ENCODE measurements around the gene KRTAP1-3.
"Not testable (repeated sequence)": the region's sequence is repeated elsewhere in the genome, so short reads cannot be mapped to it uniquely, and the experiment has no call there.

Gene KRTAP1-3

DNA sequence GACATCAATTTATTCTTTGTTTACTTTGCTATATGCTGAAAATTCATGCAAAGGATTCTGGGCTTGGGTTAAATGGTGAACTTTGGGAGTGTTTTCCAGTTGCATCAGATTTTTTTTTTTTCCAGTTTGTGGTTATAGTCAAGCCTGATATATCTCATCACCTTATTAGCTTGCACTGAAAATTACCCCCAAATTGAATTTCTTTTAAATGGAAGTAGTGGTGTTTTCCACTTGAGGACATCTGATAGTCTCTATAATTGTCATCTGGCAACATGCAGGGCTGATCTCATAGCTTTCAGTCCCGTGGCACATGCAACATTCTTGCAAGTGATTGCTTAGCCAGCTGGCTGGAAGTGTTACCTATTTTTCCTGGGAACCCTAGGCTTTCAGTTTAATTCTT is 21.1 kb downstream of the KRTAP1-3 start:
- TF ChIP-seq POLR2AphosphoS5 (IDR thresholded peaks at IDR 0.05; ENCODE audit: low read depth, low read length), result no peak
- no peak for TF ChIP-seq TAF1 (IDR thresholded peaks at IDR 0.05; ENCODE audit: borderline replicate concordance, low read depth, low read length)
- TF ChIP-seq POLR2A (IDR thresholded peaks at IDR 0.05; ENCODE audit: low read depth, low read length), result no peak
- FAIRE-seq (no peak), DNase-seq (ENCODE audit: insufficient read length) (no peak)

DNA sequence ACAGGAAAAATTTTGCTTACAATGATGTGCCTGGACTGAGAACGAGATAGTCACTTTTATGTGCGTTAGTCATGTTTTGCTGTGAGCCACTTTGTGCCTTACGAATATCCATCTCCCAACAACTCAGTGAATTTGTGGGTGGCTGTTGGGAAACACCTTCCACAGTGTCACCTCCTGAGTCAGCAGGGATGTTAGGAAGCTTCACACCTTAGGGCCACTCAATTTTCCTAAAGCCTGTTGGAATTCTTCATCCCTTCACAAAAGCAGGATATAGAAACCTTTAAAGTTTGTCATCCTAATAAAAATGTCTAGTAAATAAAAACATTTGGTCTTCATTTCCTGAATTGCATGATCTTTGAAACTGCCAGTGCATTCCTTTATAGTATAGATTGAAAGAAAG is 21.5 kb downstream of the KRTAP1-3 start:
- FAIRE-seq (no peak), DNase-seq (ENCODE audit: insufficient read length) (no peak)
- TF ChIP-seq POLR2A (IDR thresholded peaks at IDR 0.05; ENCODE audit: low read depth, low read length) (no peak), TAF1 (IDR thresholded peaks at IDR 0.05; ENCODE audit: borderline replicate concordance, low read depth, low read length) (no peak), POLR2AphosphoS5 (IDR thresholded peaks at IDR 0.05; ENCODE audit: low read depth, low read length) (no peak)

DNA sequence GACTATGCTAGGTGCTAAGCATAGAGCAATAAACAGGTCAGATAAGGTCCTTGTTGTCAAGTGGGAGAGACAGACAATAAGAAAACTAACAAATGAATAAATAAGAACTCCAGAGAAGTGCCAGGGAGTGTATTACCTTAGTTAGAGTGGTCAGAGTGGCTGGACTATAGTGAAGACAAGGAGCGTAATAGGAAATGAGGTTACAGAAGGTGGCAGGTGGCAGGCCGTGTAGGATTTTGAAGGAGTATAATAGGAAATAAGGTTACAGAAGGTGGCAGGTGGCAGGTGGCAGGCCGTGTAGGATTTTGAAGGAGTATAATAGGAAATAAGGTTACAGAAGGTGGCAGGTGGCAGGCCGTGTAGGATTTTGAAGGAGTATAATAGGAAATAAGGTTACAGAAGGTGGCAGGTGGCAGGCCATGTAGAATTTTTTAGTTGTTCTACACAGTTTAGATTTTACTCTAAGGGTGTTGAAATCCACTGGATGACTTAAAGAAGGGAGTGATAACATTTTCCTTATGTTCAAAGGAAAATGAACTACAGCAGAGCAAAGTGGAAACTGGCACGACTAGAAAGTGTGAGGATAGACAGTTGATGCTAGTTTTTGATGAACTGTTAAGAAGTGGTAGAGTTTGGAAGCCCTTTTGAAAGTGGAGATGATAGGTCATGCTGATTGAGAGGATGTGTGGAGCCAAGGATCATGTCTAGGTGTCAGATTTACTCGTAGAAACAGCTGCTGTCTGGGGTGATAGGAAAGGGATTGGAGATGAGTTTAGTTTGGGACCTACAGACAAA is 22.2 kb downstream of the KRTAP1-3 start:
- no peak for DNase-seq (ENCODE audit: insufficient read length)
- FAIRE-seq, result no peak
- no peak for TF ChIP-seq POLR2AphosphoS5 (IDR thresholded peaks at IDR 0.05; ENCODE audit: low read depth, low read length)
- no peak for TF ChIP-seq POLR2A (IDR thresholded peaks at IDR 0.05; ENCODE audit: low read depth, low read length)
- TF ChIP-seq TAF1 (IDR thresholded peaks at IDR 0.05; ENCODE audit: borderline replicate concordance, low read depth, low read length), result no peak

DNA sequence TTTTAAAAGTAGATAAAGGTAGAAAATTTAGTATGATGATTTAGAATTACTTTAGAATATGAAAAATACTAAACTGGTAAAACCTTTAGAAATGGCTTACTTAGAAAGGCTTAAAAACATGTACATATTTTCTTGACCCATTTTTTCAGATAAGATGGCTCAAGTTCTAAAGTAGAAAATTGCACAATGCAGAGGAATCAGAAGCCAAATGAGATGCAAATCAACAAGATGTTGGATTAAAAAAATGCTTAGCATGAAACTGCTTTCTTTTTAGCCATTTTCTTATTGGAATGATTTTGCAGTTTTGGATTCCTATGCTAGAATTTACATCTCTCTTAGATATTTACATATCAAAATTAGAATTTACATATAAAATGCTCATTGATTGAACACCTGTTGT is 24.2 kb downstream of the KRTAP1-3 start:
- TF ChIP-seq POLR2A (IDR thresholded peaks at IDR 0.05; ENCODE audit: low read depth, low read length), result no peak
- TF ChIP-seq POLR2AphosphoS5 (IDR thresholded peaks at IDR 0.05; ENCODE audit: low read depth, low read length), result no peak
- no peak for TF ChIP-seq TAF1 (IDR thresholded peaks at IDR 0.05; ENCODE audit: borderline replicate concordance, low read depth, low read length)
- DNase-seq (ENCODE audit: insufficient read length) (no peak), FAIRE-seq (no peak)

DNA sequence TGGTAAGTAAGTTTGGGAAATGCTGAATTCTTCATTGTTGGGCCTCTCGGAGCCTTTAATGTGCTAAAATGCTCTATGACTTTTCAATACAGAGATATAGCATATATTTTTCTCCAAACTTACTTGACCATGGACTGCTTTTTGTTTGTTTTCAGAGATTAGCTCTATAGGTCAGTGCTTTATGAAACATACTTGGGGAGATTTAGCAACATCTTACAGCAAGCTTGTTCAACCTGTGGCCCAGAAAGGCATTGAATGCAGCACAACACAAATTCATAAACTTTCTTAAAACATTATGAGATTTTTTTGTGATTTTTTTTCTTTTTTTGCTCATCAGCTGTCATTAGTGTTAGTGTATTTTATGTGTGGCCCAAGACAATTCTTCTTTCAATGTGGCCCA is 24.7 kb downstream of the KRTAP1-3 start:
- TF ChIP-seq TAF1 (IDR thresholded peaks at IDR 0.05; ENCODE audit: borderline replicate concordance, low read depth, low read length), result no peak
- no peak for TF ChIP-seq POLR2A (IDR thresholded peaks at IDR 0.05; ENCODE audit: low read depth, low read length)
- no peak for TF ChIP-seq POLR2AphosphoS5 (IDR thresholded peaks at IDR 0.05; ENCODE audit: low read depth, low read length)
- FAIRE-seq (no peak), DNase-seq (ENCODE audit: insufficient read length) (no peak)

DNA sequence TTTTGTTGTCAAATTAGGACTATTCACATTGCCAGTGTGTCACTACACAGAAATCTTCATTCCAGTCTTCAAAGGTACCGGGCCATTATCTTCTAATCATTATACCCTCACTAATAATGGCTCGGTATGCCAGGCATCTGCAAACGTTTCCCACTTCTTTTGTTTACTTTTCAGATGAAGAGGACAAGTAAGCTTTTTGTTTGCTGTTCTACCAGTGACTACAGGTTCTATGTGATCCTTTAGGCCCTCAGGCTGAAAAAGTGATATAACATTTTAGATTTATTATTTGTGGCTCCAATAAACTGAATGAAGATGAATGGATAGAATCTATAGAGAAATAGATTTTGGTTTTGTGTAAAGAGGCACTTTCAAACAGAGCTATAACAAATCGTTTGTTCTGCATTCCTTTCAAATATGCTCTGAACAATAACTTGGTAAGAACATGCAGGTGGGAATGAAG is 25.3 kb downstream of the KRTAP1-3 start:
- DNase-seq (ENCODE audit: insufficient read length) (no peak), FAIRE-seq (no peak)
- TF ChIP-seq TAF1 (IDR thresholded peaks at IDR 0.05; ENCODE audit: borderline replicate concordance, low read depth, low read length) (no peak), POLR2AphosphoS5 (IDR thresholded peaks at IDR 0.05; ENCODE audit: low read depth, low read length) (no peak), POLR2A (IDR thresholded peaks at IDR 0.05; ENCODE audit: low read depth, low read length) (no peak)

DNA sequence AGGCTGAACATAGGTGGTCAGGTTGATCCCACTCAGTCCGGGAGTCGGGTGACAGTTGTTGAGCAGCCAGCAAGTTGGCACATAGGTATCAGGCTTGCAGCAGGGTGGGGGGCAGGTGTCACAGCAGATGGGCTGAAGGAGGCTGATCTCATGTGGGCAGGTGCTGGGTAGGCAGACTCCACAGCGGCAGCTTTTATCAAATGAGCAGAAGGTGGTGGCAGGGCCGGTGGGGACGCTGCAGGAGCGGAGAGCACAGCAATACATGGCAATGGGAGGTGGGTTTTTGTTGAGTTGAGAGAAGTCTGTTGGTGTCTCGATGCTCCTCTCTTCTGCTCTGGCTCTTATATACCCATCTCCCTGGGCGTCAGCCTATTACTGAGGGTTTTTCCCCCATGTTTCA is 25.9 kb downstream of the KRTAP1-3 start, which contains the start of gene KRTAP3-1:
TSS of gene KRTAP3-1 (minus strand) at position 318 of the 400 bp plus-strand sequence. CDS start at position 264, 54 bp downstream.
- FAIRE-seq, result no peak
- no peak for DNase-seq (ENCODE audit: insufficient read length)
- TF ChIP-seq TAF1 (IDR thresholded peaks at IDR 0.05; ENCODE audit: borderline replicate concordance, low read depth, low read length) (no peak), POLR2A (IDR thresholded peaks at IDR 0.05; ENCODE audit: low read depth, low read length) (no peak), POLR2AphosphoS5 (IDR thresholded peaks at IDR 0.05; ENCODE audit: low read depth, low read length) (no peak)

DNA sequence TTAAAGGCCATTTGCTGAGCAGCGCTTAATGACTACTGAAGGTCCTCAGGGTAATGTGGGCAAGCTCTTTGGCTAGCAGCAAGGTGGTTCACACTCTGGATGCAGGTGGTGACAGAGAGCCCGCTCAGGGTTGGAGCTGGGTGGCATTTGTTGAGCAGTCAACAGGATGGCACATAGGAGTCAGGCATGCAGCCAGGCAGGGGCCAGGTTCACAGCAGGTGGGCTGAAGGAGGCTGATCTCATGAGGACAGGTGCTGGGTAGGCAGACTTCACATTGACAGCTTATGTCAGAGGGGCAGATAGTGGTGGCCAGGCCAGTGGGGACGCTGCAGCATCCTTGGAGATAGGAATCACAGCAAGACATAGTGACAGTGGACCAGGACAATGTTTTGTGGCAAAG is 30.3 kb downstream of the KRTAP1-3 start:
- TF ChIP-seq POLR2AphosphoS5 (IDR thresholded peaks at IDR 0.05; ENCODE audit: low read depth, low read length), result no peak
- TF ChIP-seq TAF1 (IDR thresholded peaks at IDR 0.05; ENCODE audit: borderline replicate concordance, low read depth, low read length), result no peak
- TF ChIP-seq POLR2A (IDR thresholded peaks at IDR 0.05; ENCODE audit: low read depth, low read length), result no peak
- FAIRE-seq (no peak), DNase-seq (ENCODE audit: insufficient read length) (no peak)

DNA sequence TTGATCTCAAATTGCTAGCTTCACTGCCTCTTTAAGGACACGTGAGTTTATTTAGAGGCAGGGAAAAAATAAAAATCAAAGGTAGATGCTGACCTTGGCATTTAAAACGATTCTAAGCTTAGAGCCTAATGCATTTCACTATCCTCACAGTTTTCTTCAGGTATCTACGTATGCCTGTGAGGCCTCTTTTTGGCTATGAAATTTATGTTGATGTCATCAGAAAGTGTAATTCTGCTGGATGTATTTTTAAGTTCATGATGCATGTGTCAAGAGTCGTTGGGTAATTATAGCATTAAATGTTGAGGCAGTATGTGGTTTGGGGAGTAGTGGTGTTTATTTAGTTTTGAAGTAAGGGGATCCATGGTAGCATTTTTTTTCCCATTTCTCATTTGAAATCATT is 30.7 kb downstream of the KRTAP1-3 start:
- no peak for DNase-seq (ENCODE audit: insufficient read length)

DNA sequence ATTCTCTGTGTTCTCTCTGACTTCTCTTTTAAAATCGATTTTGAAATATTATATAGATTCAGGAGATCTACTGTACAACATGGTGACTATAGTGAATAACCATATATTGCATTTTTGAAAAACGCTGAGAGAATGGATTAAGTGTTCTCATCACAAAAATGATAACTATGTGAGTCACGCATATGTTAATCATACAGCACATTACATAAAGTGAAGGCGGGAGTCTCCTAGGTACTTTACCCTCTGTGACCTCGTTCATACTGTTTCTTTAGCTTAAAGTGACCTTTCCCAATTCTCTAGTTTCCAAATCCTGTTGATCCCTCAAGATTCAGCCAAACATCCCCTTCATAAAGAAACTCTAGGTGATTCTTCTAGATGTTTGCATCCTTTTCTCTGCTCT is 31.9 kb downstream of the KRTAP1-3 start:
- no peak for DNase-seq (ENCODE audit: insufficient read length)
- TF ChIP-seq TAF1 (IDR thresholded peaks at IDR 0.05; ENCODE audit: borderline replicate concordance, low read depth, low read length) (no peak), POLR2AphosphoS5 (IDR thresholded peaks at IDR 0.05; ENCODE audit: low read depth, low read length) (no peak), POLR2A (IDR thresholded peaks at IDR 0.05; ENCODE audit: low read depth, low read length) (no peak)
- no peak for FAIRE-seq

More for the DNA sequence above, 30.7 kb downstream of the KRTAP1-3 start:
- FAIRE-seq, result no peak
- TF ChIP-seq TAF1 (IDR thresholded peaks at IDR 0.05; ENCODE audit: borderline replicate concordance, low read depth, low read length) (no peak), POLR2AphosphoS5 (IDR thresholded peaks at IDR 0.05; ENCODE audit: low read depth, low read length) (no peak), POLR2A (IDR thresholded peaks at IDR 0.05; ENCODE audit: low read depth, low read length) (no peak)

DNA sequence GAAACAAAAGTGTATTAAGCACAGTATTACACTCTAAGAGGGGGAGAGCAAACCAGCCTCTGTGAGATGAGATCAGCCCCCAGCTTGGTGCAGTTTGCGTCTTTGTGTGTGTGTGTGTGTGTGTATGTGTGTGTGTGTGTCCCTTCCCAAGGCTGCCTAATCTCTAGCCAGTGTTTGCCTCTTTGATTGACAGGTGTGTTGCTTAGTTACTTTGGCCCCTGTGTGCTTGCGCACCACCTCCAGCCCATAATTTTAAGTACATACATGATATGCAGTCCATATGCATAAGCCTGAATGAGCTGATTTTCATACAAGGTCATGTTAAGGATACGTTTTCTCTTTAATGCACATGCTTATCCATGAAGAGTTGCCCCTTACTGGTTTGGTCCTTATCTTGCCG is 32.9 kb downstream of the KRTAP1-3 start:
- FAIRE-seq (no peak), DNase-seq (ENCODE audit: insufficient read length) (no peak)
- TF ChIP-seq POLR2A (IDR thresholded peaks at IDR 0.05; ENCODE audit: low read depth, low read length) (no peak), TAF1 (IDR thresholded peaks at IDR 0.05; ENCODE audit: borderline replicate concordance, low read depth, low read length) (no peak), POLR2AphosphoS5 (IDR thresholded peaks at IDR 0.05; ENCODE audit: low read depth, low read length) (no peak)

DNA sequence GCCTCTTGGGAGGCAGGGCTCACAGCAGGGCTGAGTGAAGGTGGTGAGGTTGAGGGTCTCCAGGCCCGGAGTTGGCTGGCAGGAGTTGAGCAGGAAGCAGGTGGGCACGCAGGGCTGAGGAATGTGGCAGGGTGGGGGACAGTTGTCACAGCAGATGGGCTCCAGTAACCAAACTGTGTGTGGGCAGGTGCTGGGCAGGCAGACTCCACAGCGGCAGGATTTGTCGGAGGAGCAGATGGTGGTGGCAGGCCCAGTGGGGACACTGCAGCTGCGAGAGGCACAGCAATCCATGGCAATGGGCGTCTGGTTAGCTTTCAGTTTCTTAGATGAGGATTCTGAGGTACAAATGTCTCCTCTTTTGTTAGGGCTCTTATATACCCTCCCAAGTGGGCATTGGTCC is 35.1 kb downstream of the KRTAP1-3 start, which contains the start of gene KRTAP3-2:
TSS of gene KRTAP3-2 (minus strand) at position 344 of the 400 bp plus-strand sequence. CDS start at position 291, 53 bp downstream.
- not testable (repeated sequence) for FAIRE-seq

More for the DNA sequence above, 35.1 kb downstream of the KRTAP1-3 start, which contains the start of gene KRTAP3-2:
- not testable (repeated sequence) for DNase-seq (ENCODE audit: insufficient read length)
